Esophagus muscularis mucosa (tissue), 4 donors: Measurements from ENCODE around the gene KMT2A. TPM values are rescaled to one million over a fixed set of nuclear protein-coding genes. Genes with fewer than 3 reads are reported as not detected.
"Not testable (repeated sequence)": the region's sequence is repeated elsewhere in the genome, so short reads cannot be mapped to it uniquely, and the experiment has no call there.

ENCODE experiments used
- DNase-seq: peaks from one replicate; pipeline ENCODE4 v3.0.0-alpha.2; 2017; ENCODE audit errors: extremely low spot score
- H3K27ac ChIP-seq, 4 donors: fragments of 200-600 bp; sonication (generic); replicated peaks in 1 of 4; 1 replicate in 3 of 4; 2 replicates in 1 of 4; pipeline ENCODE4 v1.5.1; 2016 to 2019; ENCODE audit warnings: mild to moderate bottlenecking in 1 of 4
- H3K27me3 ChIP-seq, 4 donors: fragments of 200-600 bp; sonication (generic); one replicate each; pipeline versions ENCODE4 v1.5.1 to v1.6.0; 2016 to 2019
- H3K36me3 ChIP-seq, 4 donors: fragments of 200-600 bp; sonication (generic); one replicate each; pipeline ENCODE4 v1.5.1; 2016 to 2019
- H3K4me1 ChIP-seq, 4 donors: fragments of 200-600 bp; sonication (generic); one replicate each; pipeline ENCODE4 v1.5.1; 2016 to 2019
- H3K4me3 ChIP-seq, 4 donors: fragments of 200-600 bp; sonication (generic); 1 replicate in 2 of 4; 2 replicates in 2 of 4; pipeline ENCODE4 v1.5.1; 2016 to 2019; ENCODE audit warnings: mild to moderate bottlenecking in 4 of 4, moderate library complexity in 1 of 4
- H3K9me3 ChIP-seq, 4 donors: fragments of 200-600 bp; sonication (generic); 1 replicate in 3 of 4; 2 replicates in 1 of 4; pipeline ENCODE4 v1.5.1; 2016 to 2019
- EP300 ChIP-seq: sonication (generic); formaldehyde crosslinking; IDR thresholded peaks from one replicate; pipeline ENCODE4 v1.6.1; 2017; ENCODE audit warnings: antibody characterized with exemption
- POLR2A ChIP-seq: fragments of 450-650 bp; IDR thresholded peaks from one replicate; pipeline ENCODE4 v1.6.1; 2017; ENCODE audit warnings: antibody characterized with exemption, moderate library complexity, mild to moderate bottlenecking, low read depth
- POLR2AphosphoS5 ChIP-seq, 2 donors: sonication (generic); formaldehyde crosslinking; IDR thresholded peaks; one replicate each; pipeline ENCODE4 v1.6.1; 2017; ENCODE audit warnings: antibody characterized with exemption in 2 of 2
- WGBS: methylation state at CpG from one replicate; pipeline ENCODE4 v1.1.5; 2018; 5-methylcytosine and 5-hydroxymethylcytosine counted together
- intact Hi-C: fragments of 100-400 bp; cut with DNase I; formaldehyde crosslinking; loops from one replicate; pipeline ENCODE4 v1.15.1; 2023
- total RNA-seq, 4 donors: library from RNA; depleted of rRNA; stranded (reverse); fragments of >200 nt; gene quantifications; one replicate each; pipeline versions ENCODE4 v1.1.0 to v1.2.1, GENCODE V29; 2016
- TF ChIP-seq, protein P1 (sequence below), 3 experiments: fragments of 200-600 bp in 2 of 3; fragments of 450-650 bp in 1 of 3; sonication (generic) in 2 of 3; IDR thresholded peaks; one replicate each; pipeline ENCODE4 v1.5.1; 2017 to 2019; ENCODE audit warnings: antibody characterized with exemption in 3 of 3, mild to moderate bottlenecking in 2 of 3, moderate library complexity in 1 of 3

KMT2A gene
- total RNA-seq, 4 donors from 2014 or later = 61.0 to 68.7 (median 62.1) TPM

DNA sequence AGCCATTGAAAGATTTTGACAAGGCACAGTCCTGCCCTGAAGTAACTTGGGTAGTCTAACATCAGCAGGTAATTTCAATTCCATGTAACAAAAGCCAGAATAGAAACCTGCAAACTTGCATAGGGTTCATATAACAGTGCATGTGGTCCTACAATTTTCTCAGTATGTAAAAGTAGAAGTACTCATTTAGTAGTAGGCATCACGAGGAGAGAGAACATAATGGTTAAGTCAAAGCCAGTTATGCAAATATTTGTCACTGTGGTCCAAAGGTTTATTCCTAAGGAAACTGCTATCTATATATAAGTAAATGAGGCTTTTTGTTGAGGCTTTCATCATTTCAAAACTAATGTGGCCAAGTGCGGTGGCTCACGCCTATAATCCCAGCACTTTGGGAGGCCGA lies 24.8 kb upstream of the KMT2A start:
- H3K27me3 ChIP-seq = no peaks in the 10 kb centered on the region
- intact Hi-C loops = no loop called here
- H3K4me1 ChIP-seq = peaks cover 8 to 22% (median 14%) of the 10 kb centered on the region in 4 donors
- H3K9me3 ChIP-seq = no peaks in the 10 kb centered on the region
- DNase-seq = no peak
- TF ChIP-seq, protein P1, sequence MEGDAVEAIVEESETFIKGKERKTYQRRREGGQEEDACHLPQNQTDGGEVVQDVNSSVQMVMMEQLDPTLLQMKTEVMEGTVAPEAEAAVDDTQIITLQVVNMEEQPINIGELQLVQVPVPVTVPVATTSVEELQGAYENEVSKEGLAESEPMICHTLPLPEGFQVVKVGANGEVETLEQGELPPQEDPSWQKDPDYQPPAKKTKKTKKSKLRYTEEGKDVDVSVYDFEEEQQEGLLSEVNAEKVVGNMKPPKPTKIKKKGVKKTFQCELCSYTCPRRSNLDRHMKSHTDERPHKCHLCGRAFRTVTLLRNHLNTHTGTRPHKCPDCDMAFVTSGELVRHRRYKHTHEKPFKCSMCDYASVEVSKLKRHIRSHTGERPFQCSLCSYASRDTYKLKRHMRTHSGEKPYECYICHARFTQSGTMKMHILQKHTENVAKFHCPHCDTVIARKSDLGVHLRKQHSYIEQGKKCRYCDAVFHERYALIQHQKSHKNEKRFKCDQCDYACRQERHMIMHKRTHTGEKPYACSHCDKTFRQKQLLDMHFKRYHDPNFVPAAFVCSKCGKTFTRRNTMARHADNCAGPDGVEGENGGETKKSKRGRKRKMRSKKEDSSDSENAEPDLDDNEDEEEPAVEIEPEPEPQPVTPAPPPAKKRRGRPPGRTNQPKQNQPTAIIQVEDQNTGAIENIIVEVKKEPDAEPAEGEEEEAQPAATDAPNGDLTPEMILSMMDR (IDR thresholded peaks at IDR 0.05) = no peak
- TF ChIP-seq POLR2A = no peak
- no peak for TF ChIP-seq POLR2AphosphoS5 (IDR thresholded peaks at IDR 0.05)
- TF ChIP-seq EP300 = no peak
- no peak overlapping the region for H3K27ac ChIP-seq
- no peak overlapping the region for H3K4me3 ChIP-seq
- peaks cover 9 to 56% (median 34%) of the 10 kb centered on the region in 4 donors for H3K36me3 ChIP-seq
- WGBS = 88% methylated on average over 4 of the region's 4 CpGs

DNA sequence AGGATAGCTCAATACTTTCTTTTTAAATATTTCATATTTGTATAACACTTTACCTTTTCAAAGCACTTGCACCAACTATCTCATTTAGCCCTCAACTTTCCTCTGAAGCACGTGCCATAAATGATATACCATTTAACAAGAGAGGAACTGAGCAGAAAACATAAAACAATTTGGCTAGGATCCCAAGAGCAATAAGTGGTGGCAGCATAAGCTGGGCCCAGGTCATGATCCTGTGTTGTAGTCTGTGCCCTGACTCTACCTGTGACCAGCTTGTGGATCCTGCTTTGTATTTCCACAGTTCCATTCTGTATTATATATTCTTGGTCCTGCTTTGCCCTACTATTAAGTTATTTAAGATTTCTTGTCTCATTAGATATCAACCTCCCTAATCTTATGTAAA lies 23.4 kb upstream of the KMT2A start:
- Histone ChIP-seq H3K9me3 (no peaks in the 10 kb centered on the region), H3K4me3 (no peak overlapping the region), H3K36me3 (peaks cover under 1 to 42% (median 21%) of the 10 kb centered on the region in 4 donors), H3K4me1 (peaks cover 5 to 18% (median 8%) of the 10 kb centered on the region in 4 donors), H3K27ac (no peak overlapping the region), H3K27me3 (no peaks in the 10 kb centered on the region)
- no peak for DNase-seq
- intact Hi-C loops = no loop called here
- TF ChIP-seq, protein P1 (IDR thresholded peaks at IDR 0.05) = no peak
- no peak for TF ChIP-seq POLR2AphosphoS5 (IDR thresholded peaks at IDR 0.05)
- no peak for TF ChIP-seq POLR2A
- no peak for TF ChIP-seq EP300
- 68% methylated on average over 1 of the region's 1 CpG for WGBS

DNA sequence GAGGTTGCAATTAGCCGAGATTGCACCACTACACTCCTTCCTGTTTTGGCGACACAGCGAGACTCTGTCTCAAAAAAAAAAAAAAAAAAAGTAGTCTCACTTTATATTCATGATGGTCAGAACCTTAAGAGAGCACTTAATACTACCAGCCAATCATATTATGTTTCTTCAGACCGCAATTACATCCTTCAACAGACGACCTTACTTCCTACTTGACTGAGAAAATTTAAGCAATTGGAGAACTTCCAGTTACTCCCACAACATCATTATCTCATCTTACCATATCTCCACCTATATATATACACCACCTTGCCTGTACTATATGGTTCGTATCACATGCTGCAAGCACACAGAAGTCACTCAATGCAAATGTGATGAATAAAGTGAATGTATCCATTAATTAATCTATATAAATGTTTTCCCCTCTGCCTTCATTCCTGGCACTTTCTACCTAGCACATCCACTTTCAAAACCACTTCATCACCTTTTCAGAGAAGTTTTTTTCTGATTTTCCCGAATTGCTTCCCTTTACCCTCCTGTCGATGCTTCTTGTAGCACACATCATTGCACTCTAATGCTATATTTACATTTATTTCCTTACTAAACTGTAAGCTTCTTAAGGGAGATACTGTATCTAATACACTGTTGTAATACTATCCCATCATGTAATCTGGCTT lies 21.1 kb upstream of the KMT2A start:
- DNase-seq = no peak
- intact Hi-C loops = no loop called here
- H3K27ac ChIP-seq = no peak overlapping the region
- H3K36me3 ChIP-seq = peaks cover 0 to 19% (median 6%) of the 10 kb centered on the region in 4 donors
- H3K4me3 ChIP-seq = no peak overlapping the region
- no peaks in the 10 kb centered on the region for H3K27me3 ChIP-seq
- no peak for TF ChIP-seq POLR2AphosphoS5 (IDR thresholded peaks at IDR 0.05)
- TF ChIP-seq EP300 = no peak
- TF ChIP-seq POLR2A = no peak
- TF ChIP-seq, protein P1 (IDR thresholded peaks at IDR 0.05) = no peak
- H3K4me1 ChIP-seq = peaks cover 5 to 18% (median 8%) of the 10 kb centered on the region in 4 donors
- H3K9me3 ChIP-seq = no peaks in the 10 kb centered on the region
- WGBS = 80% methylated on average over 8 of the region's 8 CpGs

DNA sequence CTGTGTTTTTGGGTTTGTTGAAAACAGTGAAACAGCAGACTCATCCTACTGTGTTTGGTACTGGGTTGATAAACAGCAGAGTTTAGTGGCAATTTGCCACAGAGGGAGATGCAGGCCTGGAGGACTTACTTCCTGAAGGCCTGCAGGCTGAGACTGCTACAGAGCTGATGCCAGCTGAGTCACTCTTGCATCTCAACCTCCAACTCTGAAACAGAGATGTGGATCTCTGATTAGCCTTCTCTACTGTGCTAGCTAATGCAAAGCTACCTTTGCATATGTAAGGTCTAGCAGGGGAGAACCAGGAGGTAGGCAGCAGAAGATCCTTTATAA lies 20.6 kb upstream of the KMT2A start:
- Histone ChIP-seq H3K4me1 (peaks cover 5 to 17% (median 8%) of the 10 kb centered on the region in 4 donors), H3K9me3 (no peaks in the 10 kb centered on the region), H3K27me3 (no peaks in the 10 kb centered on the region), H3K27ac (no peak overlapping the region), H3K36me3 (peaks cover 0 to 17% (median 6%) of the 10 kb centered on the region in 4 donors), H3K4me3 (no peak overlapping the region)
- intact Hi-C loops = no loop called here
- no peak for TF ChIP-seq POLR2AphosphoS5 (IDR thresholded peaks at IDR 0.05)
- TF ChIP-seq, protein P1 (IDR thresholded peaks at IDR 0.05) = no peak
- no peak for TF ChIP-seq POLR2A
- TF ChIP-seq EP300 = no peak
- no peak for DNase-seq

DNA sequence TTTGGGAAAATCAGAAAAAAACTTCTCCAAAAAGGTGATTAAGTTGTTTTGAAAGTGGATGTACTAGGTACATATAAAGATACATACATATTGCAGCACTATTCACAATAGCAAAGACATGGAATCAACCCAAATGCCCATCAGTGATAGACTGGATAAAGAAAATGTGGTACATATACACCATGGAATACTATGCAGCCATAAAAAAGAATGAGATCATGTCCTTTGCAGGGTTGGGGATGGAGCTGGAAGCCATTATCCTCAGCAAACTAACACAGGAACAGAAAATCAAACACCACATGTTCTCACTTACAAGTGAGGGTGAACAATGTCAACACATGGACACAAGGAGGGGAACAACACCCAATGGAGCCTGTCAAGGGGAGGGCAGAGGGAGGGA lies 19.4 kb upstream of the KMT2A start:
- DNase-seq, H3K4me3 ChIP-seq, intact Hi-C loops, H3K9me3 ChIP-seq, H3K27ac ChIP-seq, H3K27me3 ChIP-seq, H3K4me1 ChIP-seq: not testable (repeated sequence)
- H3K36me3 ChIP-seq = peaks cover 0 to 14% (median 6%) of the 10 kb centered on the region in 4 donors
